Stimulated activated naive B cell treated with anti-CD40 and anti-IgM and Interleukin-4, amounts not matched to agents 10 μg/mL and 1 μg/mL and 100 μg/mL, for 72 hours (primary cell): ENCODE measurements around the gene TRAPPC6A.

Experiments
- ATAC-seq, 2 donors: fragments of 150-1000 bp; cut with Tn5 transposase; replicated peaks; 2 replicates each; pipeline ENCODE4 v1.10.0; 2021; ENCODE audit warnings: moderate library complexity in 1 of 2
- DNase-seq: peaks from one replicate; pipeline ENCODE4 v3.0.0; 2021
- H3K27ac Mint-ChIP-seq: one replicate; pipeline ENCODE4 v1.8.0; 2022; ENCODE audit warnings: mild to moderate bottlenecking, mixed read lengths
- H3K27me3 Mint-ChIP-seq, 2 donors: one replicate each; pipeline ENCODE4 v1.8.0; 2022; ENCODE audit warnings: mixed read lengths in 2 of 2
- H3K36me3 Mint-ChIP-seq, 2 donors: one replicate each; pipeline ENCODE4 v1.8.0; 2022; ENCODE audit warnings: mixed read lengths in 2 of 2, mild to moderate bottlenecking in 1 of 2
- H3K4me1 Mint-ChIP-seq, 2 donors: one replicate each; pipeline ENCODE4 v1.8.0; 2022; ENCODE audit warnings: mixed read lengths in 2 of 2, mild to moderate bottlenecking in 1 of 2
- H3K4me3 Mint-ChIP-seq, 2 donors: one replicate each; pipeline ENCODE4 v1.8.0; 2022; ENCODE audit warnings: mild to moderate bottlenecking in 2 of 2, mixed read lengths in 2 of 2, moderate library complexity in 1 of 2
- H3K9me3 Mint-ChIP-seq, 2 donors: one replicate each; pipeline ENCODE4 v1.8.0; 2022; ENCODE audit warnings: mixed read lengths in 2 of 2, mild to moderate bottlenecking in 1 of 2

The TRAPPC6A gene

DNA sequence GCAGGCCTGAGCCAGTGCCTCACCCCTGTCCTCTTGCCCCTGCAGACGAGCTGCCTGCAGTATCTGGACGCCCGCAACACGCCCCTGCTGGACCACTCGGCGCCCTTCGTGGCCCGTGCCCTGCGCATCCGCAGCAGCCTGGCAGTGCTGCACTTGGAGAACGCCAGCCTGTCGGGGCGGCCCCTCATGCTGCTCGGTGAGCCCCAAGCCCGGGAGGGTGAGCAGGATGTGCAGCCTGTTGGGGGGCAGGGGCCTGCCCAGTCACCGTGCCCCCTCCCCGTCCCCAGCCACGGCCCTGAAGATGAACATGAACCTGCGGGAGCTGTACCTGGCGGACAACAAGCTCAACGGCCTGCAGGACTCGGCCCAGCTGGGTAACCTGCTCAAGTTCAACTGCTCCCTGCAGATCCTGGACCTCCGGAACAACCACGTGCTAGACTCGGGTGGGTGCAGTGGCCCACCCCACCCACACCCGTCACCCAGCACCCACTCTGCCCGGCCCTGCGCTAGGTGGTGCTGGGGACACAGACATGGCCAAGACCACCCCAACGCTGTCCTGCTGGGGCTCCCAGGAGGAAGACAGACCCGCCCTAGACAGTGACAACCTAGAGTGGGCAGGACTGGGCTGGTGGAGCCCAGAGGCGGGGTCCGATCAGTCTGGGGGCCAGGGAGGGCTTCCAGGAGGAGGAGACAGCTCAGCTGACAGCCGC is 35.9 kb downstream of the TRAPPC6A start:
- peak overlapping the region in 1 of 2 donors; percentile 4 for H3K4me3 Mint-ChIP-seq
- DNase-seq (no peak), ATAC-seq (no peak)
- H3K36me3 Mint-ChIP-seq: peaks cover 37 to 38% of the 10 kb centered on the region in 2 donors
- peaks cover 17 to 22% of the 10 kb centered on the region in 2 donors for H3K4me1 Mint-ChIP-seq
- H3K27me3 Mint-ChIP-seq: no peaks in the 10 kb centered on the region
- peak overlapping the region; percentile 42 for H3K27ac Mint-ChIP-seq
- H3K9me3 Mint-ChIP-seq: no peaks in the 10 kb centered on the region

DNA sequence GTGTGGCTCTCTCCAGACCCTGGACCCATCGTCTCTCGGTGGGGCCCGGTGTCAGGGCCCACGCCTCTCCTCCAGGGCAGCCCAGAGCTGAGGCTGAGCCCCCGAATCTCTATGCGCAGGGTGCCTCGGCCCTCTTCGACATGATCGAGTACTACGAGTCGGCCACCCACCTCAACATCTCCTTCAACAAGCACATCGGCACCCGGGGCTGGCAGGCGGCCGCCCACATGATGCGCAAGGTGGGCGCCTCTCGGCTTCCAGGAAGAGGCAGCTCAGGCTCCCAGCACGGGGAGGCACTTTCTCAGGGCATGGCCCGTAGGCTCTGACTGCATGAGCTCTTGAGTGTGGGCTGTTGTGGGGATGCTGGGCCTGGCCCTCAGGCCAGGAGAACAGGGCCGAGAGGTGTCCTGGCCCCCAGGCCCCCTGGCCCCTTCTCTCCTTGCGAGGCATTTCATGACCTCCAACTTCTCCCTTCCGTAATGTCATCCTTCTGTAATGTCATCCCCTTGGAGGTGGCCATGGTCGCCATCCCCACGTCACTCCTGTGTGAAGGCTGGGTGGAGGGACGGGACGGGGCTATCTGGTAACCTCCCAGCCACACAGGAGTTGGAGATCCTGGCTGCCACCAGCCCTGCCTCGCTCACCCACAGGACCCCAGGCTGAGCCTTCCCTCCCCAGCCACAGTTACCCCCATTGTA is 36.7 kb downstream of the TRAPPC6A start:
- Mint-ChIP-seq H3K4me1 (peaks cover 25 to 30% of the 10 kb centered on the region in 2 donors), H3K4me3 (no peak overlapping the region), H3K27ac (no peak overlapping the region), H3K9me3 (no peaks in the 10 kb centered on the region), H3K27me3 (no peaks in the 10 kb centered on the region), H3K36me3 (peaks cover 34 to 39% of the 10 kb centered on the region in 2 donors)
- DNase-seq (no peak), ATAC-seq (no peak)

DNA sequence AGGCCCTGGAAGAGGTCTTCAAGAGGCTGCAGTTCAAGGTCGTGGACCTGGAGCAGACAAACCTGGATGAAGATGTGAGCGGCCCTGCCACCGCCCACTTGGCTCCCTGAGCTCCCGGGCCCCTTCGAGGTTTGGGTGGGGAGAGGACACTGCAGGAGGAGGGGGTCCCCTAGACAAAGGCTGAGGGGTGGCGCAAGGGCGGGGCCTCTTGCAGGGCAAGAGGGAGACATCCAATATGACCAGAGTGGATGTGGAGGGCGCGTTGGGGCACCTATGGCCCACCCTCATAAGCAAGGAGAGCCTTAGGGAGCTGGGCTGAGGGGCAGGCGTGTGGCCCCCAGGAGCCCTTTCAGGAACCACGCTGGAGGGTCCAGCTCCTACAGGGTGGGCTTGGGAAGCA is 37.5 kb downstream of the TRAPPC6A start:
- no peak overlapping the region for H3K4me3 Mint-ChIP-seq
- H3K27me3 Mint-ChIP-seq: no peaks in the 10 kb centered on the region
- peaks cover 30 to 38% of the 10 kb centered on the region in 2 donors for H3K4me1 Mint-ChIP-seq

DNA sequence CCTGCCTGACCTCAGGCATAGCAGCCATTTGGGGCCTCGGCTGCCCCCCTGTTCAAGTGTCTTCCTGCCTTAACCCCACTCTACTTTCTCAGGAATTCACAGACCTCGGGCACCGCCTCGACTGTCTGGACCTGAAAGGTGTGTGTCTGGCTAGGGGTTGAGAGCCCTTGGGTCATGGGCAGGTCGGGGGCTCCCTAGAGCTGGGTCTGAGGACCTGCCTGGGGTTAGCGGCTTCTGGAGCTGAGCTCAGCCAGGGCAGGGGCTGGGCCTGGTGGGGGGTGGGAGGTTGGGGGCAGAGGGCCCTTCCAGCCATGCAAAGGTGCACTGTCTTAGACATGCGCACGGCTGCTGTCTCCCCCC is 37.9 kb downstream of the TRAPPC6A start:
- peaks cover 34 to 37% of the 10 kb centered on the region in 2 donors for H3K36me3 Mint-ChIP-seq
- no peaks in the 10 kb centered on the region for H3K27me3 Mint-ChIP-seq
- DNase-seq: no peak
- H3K4me3 Mint-ChIP-seq: no peak overlapping the region
- no peaks in the 10 kb centered on the region for H3K9me3 Mint-ChIP-seq
- no peak overlapping the region for H3K27ac Mint-ChIP-seq
- peaks cover 30 to 42% of the 10 kb centered on the region in 2 donors for H3K4me1 Mint-ChIP-seq
- ATAC-seq: no peak

More for the DNA sequence above, 37.5 kb downstream of the TRAPPC6A start:
- H3K27ac Mint-ChIP-seq: no peak overlapping the region
- no peaks in the 10 kb centered on the region for H3K9me3 Mint-ChIP-seq
- peaks cover 34 to 37% of the 10 kb centered on the region in 2 donors for H3K36me3 Mint-ChIP-seq
- no peak for DNase-seq
- ATAC-seq: no peak

DNA sequence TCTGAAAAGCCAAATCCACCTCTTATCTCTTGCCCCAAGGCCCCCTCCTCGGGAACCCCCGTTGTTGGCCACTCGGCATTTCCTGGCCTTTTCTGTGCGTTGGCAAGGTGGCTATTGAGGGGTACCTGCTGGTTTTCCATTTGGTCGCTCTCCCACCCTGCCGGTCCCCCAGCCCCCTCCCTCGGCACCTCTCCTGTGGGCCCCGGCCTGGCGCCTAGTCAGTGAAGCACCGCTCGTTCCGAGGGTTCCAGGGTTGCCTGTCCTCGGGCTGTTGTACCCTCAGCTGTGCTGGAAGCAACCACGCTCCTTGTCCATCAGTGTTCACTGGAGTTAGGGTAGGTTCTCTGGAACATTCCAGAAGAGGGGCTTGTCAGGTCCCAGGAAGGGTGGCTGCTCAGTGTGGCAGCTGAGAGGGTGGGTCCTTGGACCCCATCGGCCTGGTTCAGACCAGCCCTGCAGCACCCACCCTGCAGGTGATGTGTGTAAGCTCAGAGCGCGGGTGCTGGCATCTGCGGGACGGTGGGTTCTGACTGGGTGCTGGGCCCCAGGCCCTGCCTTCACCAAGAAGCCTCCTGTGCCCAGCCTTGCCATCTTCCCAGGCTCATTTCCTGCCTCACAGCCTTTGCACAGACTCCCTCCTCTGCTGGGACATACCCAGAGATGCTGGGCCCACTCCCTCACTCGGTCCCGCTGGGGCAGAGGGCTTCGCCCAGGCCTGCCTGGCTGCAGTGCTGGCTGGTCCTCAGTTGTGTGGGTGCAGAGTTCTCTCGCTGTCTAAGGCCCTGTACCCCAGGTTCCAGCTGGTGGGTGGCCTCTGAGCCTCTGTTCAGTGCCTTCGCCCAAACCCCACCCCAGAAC is 38.5 kb downstream of the TRAPPC6A start:
- Mint-ChIP-seq H3K27ac (no peak overlapping the region), H3K36me3 (peaks cover 34 to 36% of the 10 kb centered on the region in 2 donors), H3K4me1 (peaks cover 32 to 47% of the 10 kb centered on the region in 2 donors), H3K27me3 (no peaks in the 10 kb centered on the region), H3K4me3 (no peak overlapping the region), H3K9me3 (no peaks in the 10 kb centered on the region)
- DNase-seq (no peak), ATAC-seq (no peak)

DNA sequence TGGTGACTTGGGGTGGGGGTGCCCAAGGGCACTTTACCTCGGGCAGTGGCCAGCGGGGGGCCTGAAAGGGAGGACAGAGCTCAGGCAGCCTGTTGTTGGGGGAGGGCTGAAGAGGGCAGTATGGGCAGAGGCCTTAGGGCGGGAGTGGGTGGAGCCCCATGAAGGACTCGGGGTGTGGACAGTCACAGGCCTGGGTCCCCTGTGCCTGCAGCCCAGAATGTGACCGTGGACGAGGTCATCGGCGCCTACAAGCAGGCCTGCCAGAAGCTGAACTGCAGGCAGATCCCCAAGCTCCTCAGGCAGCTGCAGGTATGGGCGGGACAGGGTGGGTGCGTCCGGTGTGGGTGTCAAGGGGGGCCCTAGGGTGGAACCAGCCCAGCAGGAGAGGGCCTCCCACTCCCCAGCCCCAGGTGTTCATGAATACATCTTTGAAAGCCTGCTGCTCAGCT is 39.7 kb downstream of the TRAPPC6A start:
- peaks cover 26 to 28% of the 10 kb centered on the region in 2 donors for H3K36me3 Mint-ChIP-seq
- H3K27ac Mint-ChIP-seq: peak overlapping the region; percentile 20
- H3K9me3 Mint-ChIP-seq: no peaks in the 10 kb centered on the region
- ATAC-seq (no peak), DNase-seq (no peak)
- H3K27me3 Mint-ChIP-seq: no peaks in the 10 kb centered on the region
- H3K4me3 Mint-ChIP-seq: no peak overlapping the region
- peaks cover 42 to 51% of the 10 kb centered on the region in 2 donors for H3K4me1 Mint-ChIP-seq

DNA sequence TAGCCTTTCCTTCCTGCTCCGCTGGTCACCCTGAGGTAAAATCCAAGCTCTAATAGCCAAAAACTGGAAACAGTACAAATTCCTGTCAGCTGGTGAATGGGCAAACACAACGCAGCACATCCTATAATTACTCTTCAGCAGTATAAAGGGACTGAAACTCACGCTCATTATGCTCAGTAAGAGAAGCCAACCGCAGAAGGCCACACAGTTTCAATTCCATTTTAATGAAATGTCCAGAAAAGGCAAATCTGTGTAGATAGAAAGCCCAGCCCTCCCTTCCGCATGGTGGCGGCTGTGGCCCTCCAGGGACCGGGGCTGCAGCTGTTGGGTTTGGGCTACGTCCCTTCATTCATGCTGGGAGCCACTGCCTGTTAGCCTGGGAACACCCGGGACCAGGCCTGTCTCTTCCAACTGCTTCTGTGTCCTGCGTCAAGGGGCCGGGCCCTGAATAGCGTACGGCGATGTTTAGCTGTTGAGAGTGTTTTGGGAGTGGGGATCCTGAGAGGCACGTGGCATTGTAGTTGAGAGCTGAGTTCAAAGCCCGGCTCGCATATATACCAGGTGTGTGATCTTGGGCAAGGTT is 40.8 kb downstream of the TRAPPC6A start:
- ATAC-seq: peak; percentile 96
- Mint-ChIP-seq H3K4me1 (peaks cover 34 to 51% of the 10 kb centered on the region in 2 donors), H3K4me3 (peak overlapping the region; percentile 68 to 71), H3K27ac (peak overlapping the region; percentile 72), H3K27me3 (no peaks in the 10 kb centered on the region), H3K9me3 (no peaks in the 10 kb centered on the region), H3K36me3 (peaks cover 17 to 19% of the 10 kb centered on the region in 2 donors)
- DNase-seq: peak; percentile 42

DNA sequence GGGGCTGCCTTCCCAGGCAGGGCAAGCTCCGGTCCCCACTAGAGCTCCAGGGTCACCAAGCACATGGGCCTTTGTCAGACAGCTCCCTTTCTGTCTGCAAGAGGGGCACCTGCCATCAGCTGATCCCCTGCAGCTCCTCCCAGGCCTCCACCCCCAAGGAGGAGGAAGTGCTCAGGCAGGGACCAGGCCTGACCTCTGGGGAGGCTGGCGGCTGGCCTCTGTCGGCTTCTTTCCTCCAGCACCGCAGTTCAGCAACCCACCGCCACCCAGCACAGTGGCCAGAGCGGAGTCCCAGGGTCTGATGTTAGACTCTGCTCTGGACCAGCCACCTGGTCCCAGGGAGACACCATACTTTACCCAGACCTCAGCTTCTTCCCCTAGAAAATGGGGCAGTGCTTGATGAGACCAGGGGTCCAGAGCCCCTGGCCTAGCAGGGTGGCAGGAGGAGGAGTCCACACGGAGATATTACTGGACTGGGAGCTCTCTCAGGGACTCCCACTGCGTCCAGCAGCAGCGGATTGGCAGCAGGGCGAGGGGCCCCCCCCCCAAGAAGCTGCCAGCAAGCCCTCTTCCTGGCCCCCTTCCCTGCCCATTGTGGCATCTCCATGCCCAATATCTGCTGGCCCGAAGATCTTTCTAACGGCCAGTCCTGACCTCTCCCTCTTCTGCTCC is 41.4 kb downstream of the TRAPPC6A start:
- Mint-ChIP-seq H3K4me1 (peaks cover 34 to 50% of the 10 kb centered on the region in 2 donors), H3K27me3 (no peaks in the 10 kb centered on the region), H3K36me3 (peaks cover 14 to 17% of the 10 kb centered on the region in 2 donors), H3K4me3 (peak overlapping the region; percentile 68 to 71), H3K9me3 (no peaks in the 10 kb centered on the region), H3K27ac (peak overlapping the region; percentile 72)
- peak; percentile 32 to 38 for ATAC-seq
- no peak for DNase-seq

DNA sequence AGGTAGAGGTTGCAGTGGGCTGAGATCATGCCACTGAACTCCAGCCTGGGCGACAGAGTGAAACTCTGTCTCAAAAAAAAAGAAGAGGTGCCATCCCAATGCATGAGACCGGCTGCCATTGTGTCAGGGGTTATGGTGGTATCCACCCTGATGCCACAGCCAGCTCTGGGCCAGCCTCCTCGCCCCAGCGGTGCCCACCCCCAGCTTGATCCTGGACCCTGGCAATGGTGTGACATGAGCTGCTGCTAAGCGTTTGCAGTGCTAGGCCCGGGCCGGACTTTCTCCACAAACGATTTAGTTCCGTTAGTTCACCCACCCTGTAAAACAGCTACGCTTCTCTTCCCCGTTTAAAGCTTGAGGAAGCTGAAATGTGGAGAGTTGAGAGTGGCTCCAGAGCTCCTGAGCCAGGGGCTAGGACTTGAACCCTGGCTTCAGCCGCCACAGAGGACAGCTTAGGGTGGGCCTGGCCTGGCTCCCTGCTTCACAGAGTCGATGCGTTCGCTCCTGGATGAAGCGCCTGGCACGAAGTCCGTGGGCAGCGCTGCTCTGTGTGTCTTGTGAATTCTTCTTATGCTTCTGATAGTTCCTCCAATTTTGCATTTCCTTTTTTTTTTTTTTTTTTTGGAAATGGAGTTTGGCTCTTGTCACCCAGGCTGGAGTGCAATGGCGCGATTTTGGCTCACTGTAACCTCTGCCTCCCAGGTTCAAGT is 42.7 kb downstream of the TRAPPC6A start:
- no peaks in the 10 kb centered on the region for H3K27me3 Mint-ChIP-seq
- no peaks in the 10 kb centered on the region for H3K9me3 Mint-ChIP-seq
- peak overlapping the region; percentile 85 for H3K27ac Mint-ChIP-seq
- no peak overlapping the region for H3K4me3 Mint-ChIP-seq
- ATAC-seq (no peak), DNase-seq (no peak)
- peaks cover 2 to 9% of the 10 kb centered on the region in 2 donors for H3K36me3 Mint-ChIP-seq
- peaks cover 40 to 56% of the 10 kb centered on the region in 2 donors for H3K4me1 Mint-ChIP-seq

DNA sequence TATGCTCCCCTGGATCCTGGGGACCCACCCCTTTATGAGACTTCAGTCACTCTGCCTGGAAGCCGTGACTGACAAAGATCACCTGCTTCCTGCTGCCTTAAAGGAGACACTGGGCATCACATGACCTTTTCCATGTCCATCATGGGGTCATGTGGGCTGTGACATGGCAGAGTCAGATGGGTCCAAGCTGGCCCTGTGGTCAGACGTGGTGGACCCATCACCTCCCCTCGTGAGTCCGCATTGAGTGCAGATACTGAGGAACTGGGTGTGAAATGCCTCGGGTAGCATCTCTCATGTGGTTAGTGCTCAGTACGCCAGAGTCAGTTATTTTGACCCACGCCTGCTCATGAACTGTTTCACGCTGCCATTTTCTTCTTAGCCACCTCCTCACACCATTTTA is 44.4 kb downstream of the TRAPPC6A start:
- no peak overlapping the region for H3K4me3 Mint-ChIP-seq
- peaks cover 40 to 56% of the 10 kb centered on the region in 2 donors for H3K4me1 Mint-ChIP-seq
- DNase-seq (no peak), ATAC-seq (no peak)
- H3K9me3 Mint-ChIP-seq: no peaks in the 10 kb centered on the region
- no peaks in the 10 kb centered on the region for H3K27me3 Mint-ChIP-seq
- H3K27ac Mint-ChIP-seq: peak overlapping the region; percentile 85
- H3K36me3 Mint-ChIP-seq: peaks cover 0 to 8% of the 10 kb centered on the region in 2 donors

DNA sequence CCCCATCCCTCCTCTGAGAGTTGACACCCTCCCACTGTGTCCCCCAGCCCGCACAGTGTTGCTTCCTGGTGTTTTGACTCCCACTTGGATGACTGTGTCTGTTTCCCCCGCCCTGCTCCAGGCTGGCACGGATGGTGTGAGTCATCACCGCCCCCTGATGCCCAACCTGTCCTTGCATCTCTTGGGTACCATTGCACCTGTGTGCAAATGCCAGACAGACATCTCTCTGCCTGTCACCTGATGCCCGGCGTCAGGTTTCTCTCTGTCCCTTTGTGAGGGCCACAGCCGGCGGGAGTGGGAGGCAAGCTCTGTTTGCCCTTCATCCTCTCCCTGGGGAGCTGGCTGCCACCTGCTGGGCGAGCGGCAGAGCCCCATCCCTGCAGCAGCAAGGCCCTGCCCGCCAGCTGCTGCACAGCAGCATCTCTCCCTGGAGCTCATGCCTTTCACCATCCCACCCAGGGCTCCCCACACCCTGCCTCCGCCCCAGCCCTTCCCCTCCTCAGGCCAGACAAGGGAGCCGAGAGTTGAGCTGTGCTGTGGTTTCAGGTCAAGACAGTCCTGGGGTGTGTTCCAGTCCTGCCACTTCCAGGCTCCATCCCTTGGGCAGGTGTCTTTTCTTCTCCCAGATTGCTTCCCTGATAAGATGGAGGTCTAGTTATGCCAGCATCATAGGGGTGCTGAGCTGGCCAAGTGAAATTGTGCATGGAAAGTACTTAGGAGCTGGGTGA is 47.0 kb downstream of the TRAPPC6A start:
- DNase-seq: no peak
- Mint-ChIP-seq H3K27ac (no peak overlapping the region), H3K4me3 (no peak overlapping the region), H3K36me3 (peaks cover 0 to 2% of the 10 kb centered on the region in 2 donors), H3K9me3 (no peaks in the 10 kb centered on the region), H3K27me3 (no peaks in the 10 kb centered on the region), H3K4me1 (peaks cover 29 to 47% of the 10 kb centered on the region in 2 donors)
- peak; percentile 34 to 35 for ATAC-seq

DNA sequence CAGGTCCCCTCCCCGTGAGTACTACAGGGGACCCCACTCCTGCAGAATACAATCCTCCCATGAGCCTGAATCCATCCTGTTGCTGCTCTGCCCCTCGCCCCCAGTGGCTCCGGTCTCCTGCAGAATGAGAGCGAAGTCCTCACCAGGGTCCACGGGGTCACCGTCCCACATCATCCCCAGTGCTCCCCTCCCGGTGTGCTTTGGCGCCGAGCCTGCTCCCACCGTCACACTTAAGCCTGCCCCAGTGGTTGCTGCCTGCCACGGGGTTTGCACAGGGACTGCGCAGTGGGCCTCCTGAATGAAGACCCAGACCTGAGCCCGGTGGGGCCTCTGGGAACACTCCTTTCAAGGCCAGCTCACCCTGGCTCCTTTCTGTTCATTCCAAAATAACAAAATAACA is 47.8 kb downstream of the TRAPPC6A start:
- Mint-ChIP-seq H3K36me3 (peaks cover 0 to 2% of the 10 kb centered on the region in 2 donors), H3K27ac (no peak overlapping the region), H3K4me1 (peaks cover 34 to 47% of the 10 kb centered on the region in 2 donors), H3K27me3 (no peaks in the 10 kb centered on the region), H3K9me3 (no peaks in the 10 kb centered on the region), H3K4me3 (no peak overlapping the region)
- DNase-seq: no peak
- no peak for ATAC-seq
